SJCRH30 (cell line): Measurements from ENCODE around the gene OR5T1. TPM values are rescaled to one million over a fixed set of nuclear protein-coding genes. Genes with fewer than 3 reads are reported as not detected.

Experiments used
- DNase-seq, 2 experiments: peaks; one replicate each; pipeline ENCODE4 v3.0.0-alpha.2; 2015 to 2020
- H3K27ac ChIP-seq: fragments of 250-450 bp; sonication (Bioruptor Pico); 2 replicates; pipeline ENCODE4 v1.5.1; 2020; ENCODE audit warnings: mild to moderate bottlenecking, moderate library complexity
- H3K27me3 ChIP-seq: fragments of 250-450 bp; sonication (Bioruptor Pico); 2 replicates; pipeline ENCODE4 v1.5.1; 2020; ENCODE audit warnings: mild to moderate bottlenecking, moderate library complexity
- H3K36me3 ChIP-seq: fragments of 250-450 bp; sonication (Bioruptor Pico); 2 replicates; pipeline ENCODE4 v1.5.1; 2020; ENCODE audit warnings: mild to moderate bottlenecking, moderate library complexity
- H3K4me1 ChIP-seq: fragments of 250-450 bp; sonication (Bioruptor Pico); 2 replicates; pipeline ENCODE4 v1.5.1; 2020; ENCODE audit warnings: mild to moderate bottlenecking, moderate library complexity
- H3K4me3 ChIP-seq: fragments of 250-450 bp; sonication (Bioruptor Pico); 2 replicates; pipeline ENCODE4 v1.5.1; 2020; ENCODE audit warnings: mild to moderate bottlenecking, moderate library complexity
- H3K9me3 ChIP-seq: fragments of 250-450 bp; sonication (Bioruptor Pico); replicated peaks from 2 replicates; pipeline ENCODE4 v1.5.1; 2020; ENCODE audit warnings: mild to moderate bottlenecking, moderate library complexity
- total RNA-seq: library from RNA; depleted of rRNA; stranded (reverse); fragments of >200 nt; shearing (Covaris generic); gene quantifications from 2 replicates; pipeline ENCODE4 v1.2.3, GENCODE V29; 2014; rRNA removed

The OR5T1 gene
- total RNA-seq, result not detected in 2 replicates

GRCh38 chr11:56273854-56274253, at the start of gene OR5T1:
Gene OR5T1 (plus strand): TSS chr11:56274154. CDS start chr11:56275639, 1,485 bp downstream.
- Histone ChIP-seq H3K27ac (no peak within 1 kb of the TSS), H3K4me3 (no peak within 1 kb of the TSS), H3K4me1 (no peaks in the 10 kb centered on the region), H3K9me3 (no peaks in the 10 kb centered on the region), H3K27me3 (no peaks in the 10 kb centered on the region), H3K36me3 (no peaks in the 10 kb centered on the region)
- no peak for DNase-seq

- H3K4me1 ChIP-seq, result no peaks in the 10 kb centered on the region
Measured at GRCh38 chr11:56234155-56234554, 39.8 kb upstream of the OR5T1 start, which contains the start of gene OR5T2. Gene OR5T2 (minus strand): TSS chr11:56234255. CDS start chr11:56233062, 1,193 bp downstream.

GRCh38 chr11:56251954-56252353, 22.0 kb upstream of the OR5T1 start, which contains the start of gene OR5T3:
Gene OR5T3 (plus strand): TSS chr11:56252254. CDS start chr11:56252254, 0 bp downstream.
- H3K36me3 ChIP-seq, result no peaks in the 10 kb centered on the region
- H3K27ac ChIP-seq, result no peak within 1 kb of the TSS
- DNase-seq, result no peak
- no peaks in the 10 kb centered on the region for H3K27me3 ChIP-seq
- H3K9me3 ChIP-seq, result no peaks in the 10 kb centered on the region
- H3K4me1 ChIP-seq, result no peaks in the 10 kb centered on the region
- no peak within 1 kb of the TSS for H3K4me3 ChIP-seq

More at GRCh38 chr11:56234155-56234554, 39.8 kb upstream of the OR5T1 start, which contains the start of gene OR5T2:
- Histone ChIP-seq H3K27ac (no peak within 1 kb of the TSS), H3K27me3 (no peaks in the 10 kb centered on the region), H3K4me3 (no peak within 1 kb of the TSS), H3K9me3 (no peaks in the 10 kb centered on the region), H3K36me3 (no peaks in the 10 kb centered on the region)
- DNase-seq, result no peak

GRCh38 chr11:56271092-56271491, 2.9 kb upstream of the OR5T1 start:
- Histone ChIP-seq H3K4me1 (no peaks in the 10 kb centered on the region), H3K27me3 (no peaks in the 10 kb centered on the region), H3K4me3 (no peak overlapping the region), H3K9me3 (no peaks in the 10 kb centered on the region), H3K27ac (no peak overlapping the region), H3K36me3 (no peaks in the 10 kb centered on the region)
- no peak for DNase-seq

GRCh38 chr11:56292154-56292553, 18.2 kb downstream of the OR5T1 start, which contains the start of gene OR8H1:
Gene OR8H1 (minus strand): TSS chr11:56292254. CDS start chr11:56291062, 1,192 bp downstream.
- Histone ChIP-seq H3K9me3 (no peaks in the 10 kb centered on the region), H3K4me3 (no peak within 1 kb of the TSS), H3K36me3 (no peaks in the 10 kb centered on the region), H3K4me1 (no peaks in the 10 kb centered on the region), H3K27ac (no peak within 1 kb of the TSS), H3K27me3 (no peaks in the 10 kb centered on the region)
- DNase-seq, result no peak

- H3K27me3 ChIP-seq, result 0 out of 2 replicates have a peak, but pooled peaks cover 3% of the 10 kb centered on the region
- H3K4me1 ChIP-seq, result no peaks in the 10 kb centered on the region
- no peak overlapping the region for H3K4me3 ChIP-seq
- H3K9me3 ChIP-seq, result no peaks in the 10 kb centered on the region; the same call in 1 of the 2 replicates
- no peak overlapping the region for H3K27ac ChIP-seq
- H3K36me3 ChIP-seq, result no peaks in the 10 kb centered on the region
- DNase-seq, result no peak
Measured at GRCh38 chr11:56296898-56297297, 22.9 kb downstream of the OR5T1 start.

GRCh38 chr11:56307836-56308235, 33.9 kb downstream of the OR5T1 start:
- Histone ChIP-seq H3K36me3 (no peaks in the 10 kb centered on the region), H3K27me3 (no peaks in the 10 kb centered on the region), H3K4me3 (no peak overlapping the region)

GRCh38 chr11:56314844-56315243, 40.9 kb downstream of the OR5T1 start, which contains the start of gene OR8K3:
Gene OR8K3 (plus strand): TSS chr11:56315144. CDS start chr11:56318307, 3,163 bp downstream.
- Histone ChIP-seq H3K9me3 (no peaks in the 10 kb centered on the region), H3K4me3 (no peak within 1 kb of the TSS), H3K4me1 (no peaks in the 10 kb centered on the region), H3K36me3 (no peaks in the 10 kb centered on the region), H3K27ac (no peak within 1 kb of the TSS), H3K27me3 (no peaks in the 10 kb centered on the region)
- DNase-seq, result no peak

More at GRCh38 chr11:56307836-56308235, 33.9 kb downstream of the OR5T1 start:
- Histone ChIP-seq H3K27ac (no peak overlapping the region), H3K4me1 (no peaks in the 10 kb centered on the region), H3K9me3 (no peaks in the 10 kb centered on the region)
- DNase-seq, result no peak

Other genes with a start within 250 kb of the OR5T1 start
- gene OR5AS1, start 246.5 kb upstream of the OR5T1 start, total RNA-seq, result not detected in 2 replicates
- not detected in 2 replicates for gene OR8I2, start 180.8 kb upstream of the OR5T1 start, total RNA-seq
- not detected in 2 replicates for gene OR8H2, start 170.5 kb upstream of the OR5T1 start, total RNA-seq
- gene OR8H3, start 151.8 kb upstream of the OR5T1 start, total RNA-seq, result not detected in 2 replicates
- gene OR8J3, start 134.0 kb upstream of the OR5T1 start, total RNA-seq, result not detected in 2 replicates
- gene OR8K5, start 113.8 kb upstream of the OR5T1 start, total RNA-seq, result not detected in 2 replicates
- not detected in 2 replicates for gene OR5J2, start 97.5 kb upstream of the OR5T1 start, total RNA-seq
- not detected in 2 replicates for gene OR5T2, start 39.9 kb upstream of the OR5T1 start, total RNA-seq
- not detected in 2 replicates for gene OR5T3, start 21.9 kb upstream of the OR5T1 start, total RNA-seq
- not detected in 2 replicates for gene OR8H1, start 18.1 kb downstream of the OR5T1 start, total RNA-seq
- gene OR8K3, start 41.0 kb downstream of the OR5T1 start, total RNA-seq, result not detected in 2 replicates
- not detected in 2 replicates for gene OR8K1, start 71.9 kb downstream of the OR5T1 start, total RNA-seq
- gene OR8J1, start 80.1 kb downstream of the OR5T1 start, total RNA-seq, result not detected in 2 replicates
- gene OR8U1, start 101.5 kb downstream of the OR5T1 start, total RNA-seq, result not detected in 2 replicates
- gene OR5AL1, start 138.5 kb downstream of the OR5T1 start, total RNA-seq, result not detected in 2 replicates
- not detected in 2 replicates for gene OR5M3, start 199.2 kb downstream of the OR5T1 start, total RNA-seq
- not detected in 2 replicates for gene OR5M8, start 217.2 kb downstream of the OR5T1 start, total RNA-seq